Glutamatergic neuron (in vitro differentiated cells): ENCODE data around the gene METTL15. TPM values are rescaled to one million over a fixed set of nuclear protein-coding genes. Genes with fewer than 3 reads are reported as not detected.
"Not testable (repeated sequence)": the region's sequence is repeated elsewhere in the genome, so short reads cannot be mapped to it uniquely, and the experiment has no call there.

Experiments used
- DNase-seq: peaks from one replicate; pipeline ENCODE4 v3.0.0; 2022
- H3K27ac Mint-ChIP-seq: one replicate; pipeline ENCODE4 v1.8.0; 2020; ENCODE audit warnings: mild to moderate bottlenecking, mixed read lengths, inconsistent platforms; ENCODE audit not compliant: unreplicated experiment
- H3K27me3 Mint-ChIP-seq: one replicate; pipeline ENCODE4 v1.8.0; 2020; ENCODE audit warnings: mild to moderate bottlenecking, moderate library complexity, mixed read lengths, inconsistent platforms; ENCODE audit not compliant: unreplicated experiment
- H3K36me3 Mint-ChIP-seq: one replicate; pipeline ENCODE4 v1.8.0; 2020; ENCODE audit warnings: mild to moderate bottlenecking, mixed read lengths, inconsistent platforms; ENCODE audit not compliant: unreplicated experiment
- H3K4me1 Mint-ChIP-seq: one replicate; pipeline ENCODE4 v1.8.0; 2020; ENCODE audit warnings: mild to moderate bottlenecking, low read depth, mixed read lengths, inconsistent platforms; ENCODE audit not compliant: unreplicated experiment
- H3K4me3 Mint-ChIP-seq: one replicate; pipeline ENCODE4 v1.8.0; 2020; ENCODE audit warnings: mild to moderate bottlenecking, mixed read lengths, inconsistent platforms; ENCODE audit not compliant: unreplicated experiment
- H3K9me3 Mint-ChIP-seq: one replicate; pipeline ENCODE4 v1.8.0; 2020; ENCODE audit warnings: mild to moderate bottlenecking, moderate library complexity, mixed read lengths, inconsistent platforms; ENCODE audit not compliant: unreplicated experiment
- total RNA-seq: library from RNA; stranded (reverse); fragmentation: NEBNext Ultra II Directional; extraction: Animal tissue kit (Norgen Biotek cat#: 25700); gene quantifications from one replicate; pipeline ENCODE4 v1.2.1, GENCODE V29; 2021; ENCODE audit not compliant: unreplicated experiment
- TF ChIP-seq, protein P1 (sequence below): fragments of 200-600 bp; sonication (generic); IDR thresholded peaks from one replicate; pipeline ENCODE4 v1.5.0; 2021; ENCODE audit not compliant: partially characterized antibody, unreplicated experiment

METTL15 gene
- total RNA-seq, 1 donor from 2014 or later, result 8.2 TPM

DNA sequence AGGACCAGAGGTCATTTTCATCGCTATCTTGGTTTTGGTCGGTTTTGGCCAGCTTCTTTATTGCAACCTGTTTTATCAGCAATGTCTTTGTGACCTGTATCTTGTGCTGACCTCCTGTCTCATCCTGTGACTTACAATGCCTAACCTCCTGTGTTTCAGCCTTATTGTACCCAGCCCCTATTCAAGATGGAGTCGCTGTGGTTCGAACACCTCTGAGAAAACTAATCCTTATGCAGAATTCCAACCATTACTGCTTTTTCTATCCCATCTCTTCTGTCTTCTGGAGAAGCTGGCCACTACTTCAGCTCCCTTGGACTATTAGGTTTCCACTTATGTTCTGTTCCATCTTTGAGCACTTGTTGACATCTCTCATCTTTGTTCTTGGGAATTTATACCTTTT, 62.6 kb downstream of the METTL15 start:
- TF ChIP-seq, protein P1, sequence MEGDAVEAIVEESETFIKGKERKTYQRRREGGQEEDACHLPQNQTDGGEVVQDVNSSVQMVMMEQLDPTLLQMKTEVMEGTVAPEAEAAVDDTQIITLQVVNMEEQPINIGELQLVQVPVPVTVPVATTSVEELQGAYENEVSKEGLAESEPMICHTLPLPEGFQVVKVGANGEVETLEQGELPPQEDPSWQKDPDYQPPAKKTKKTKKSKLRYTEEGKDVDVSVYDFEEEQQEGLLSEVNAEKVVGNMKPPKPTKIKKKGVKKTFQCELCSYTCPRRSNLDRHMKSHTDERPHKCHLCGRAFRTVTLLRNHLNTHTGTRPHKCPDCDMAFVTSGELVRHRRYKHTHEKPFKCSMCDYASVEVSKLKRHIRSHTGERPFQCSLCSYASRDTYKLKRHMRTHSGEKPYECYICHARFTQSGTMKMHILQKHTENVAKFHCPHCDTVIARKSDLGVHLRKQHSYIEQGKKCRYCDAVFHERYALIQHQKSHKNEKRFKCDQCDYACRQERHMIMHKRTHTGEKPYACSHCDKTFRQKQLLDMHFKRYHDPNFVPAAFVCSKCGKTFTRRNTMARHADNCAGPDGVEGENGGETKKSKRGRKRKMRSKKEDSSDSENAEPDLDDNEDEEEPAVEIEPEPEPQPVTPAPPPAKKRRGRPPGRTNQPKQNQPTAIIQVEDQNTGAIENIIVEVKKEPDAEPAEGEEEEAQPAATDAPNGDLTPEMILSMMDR, result no peak
- H3K27ac Mint-ChIP-seq, result no peak overlapping the region
- DNase-seq, result no peak

DNA sequence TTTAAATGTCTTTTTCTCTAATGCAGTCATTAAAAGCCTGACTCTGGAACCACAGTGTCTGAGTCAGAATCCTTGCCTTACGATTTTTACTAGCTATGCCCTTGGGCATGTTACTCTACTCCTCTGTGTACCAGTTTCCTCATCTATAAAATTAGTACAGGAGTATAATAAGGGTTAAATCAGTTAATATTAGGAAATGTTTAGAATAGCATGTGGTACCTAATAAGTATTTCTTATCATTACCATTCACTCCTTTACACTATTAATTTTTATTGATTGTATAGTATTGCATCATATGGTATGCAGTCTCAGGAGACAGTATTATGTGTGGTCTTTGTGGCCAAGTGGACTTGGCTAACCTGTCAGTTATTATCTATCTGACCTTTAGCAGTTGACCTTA, 68.2 kb downstream of the METTL15 start:
- no peaks in the 10 kb centered on the region for H3K36me3 Mint-ChIP-seq
- no peak overlapping the region for H3K27ac Mint-ChIP-seq
- no peaks in the 10 kb centered on the region for H3K27me3 Mint-ChIP-seq
- peaks cover 2% of the 10 kb centered on the region for H3K9me3 Mint-ChIP-seq
- no peak for DNase-seq
- no peak overlapping the region for H3K4me3 Mint-ChIP-seq
- TF ChIP-seq, protein P1, result no peak
- H3K4me1 Mint-ChIP-seq, result no peaks in the 10 kb centered on the region

More for the DNA sequence above, 62.6 kb downstream of the METTL15 start:
- Mint-ChIP-seq H3K4me1 (peaks cover 3% of the 10 kb centered on the region), H3K36me3 (no peaks in the 10 kb centered on the region), H3K9me3 (peaks cover 2% of the 10 kb centered on the region), H3K27me3 (no peaks in the 10 kb centered on the region), H3K4me3 (no peak overlapping the region)

- H3K4me1 Mint-ChIP-seq, result no peaks in the 10 kb centered on the region
- no peaks in the 10 kb centered on the region for H3K36me3 Mint-ChIP-seq
- DNase-seq, result no peak
- no peak overlapping the region for H3K4me3 Mint-ChIP-seq
- H3K9me3 Mint-ChIP-seq, result no peaks in the 10 kb centered on the region
- no peak overlapping the region for H3K27ac Mint-ChIP-seq
- H3K27me3 Mint-ChIP-seq, result no peaks in the 10 kb centered on the region
- TF ChIP-seq, protein P1, result no peak
Measured at GRCh38 chr11:28195449-28195848, 87.3 kb downstream of the METTL15 start.

- TF ChIP-seq, protein P1, result no peak
- H3K27ac Mint-ChIP-seq, result no peak overlapping the region
- H3K27me3 Mint-ChIP-seq, result no peaks in the 10 kb centered on the region
- no peaks in the 10 kb centered on the region for H3K36me3 Mint-ChIP-seq
- no peak overlapping the region for H3K4me3 Mint-ChIP-seq
- no peaks in the 10 kb centered on the region for H3K9me3 Mint-ChIP-seq
- DNase-seq, result no peak
- H3K4me1 Mint-ChIP-seq, result no peaks in the 10 kb centered on the region
Measured at GRCh38 chr11:28209906-28210305, 101.7 kb downstream of the METTL15 start.

- H3K9me3 Mint-ChIP-seq, H3K4me3 Mint-ChIP-seq, DNase-seq, H3K27ac Mint-ChIP-seq, H3K4me1 Mint-ChIP-seq, H3K27me3 Mint-ChIP-seq: not testable (repeated sequence)
- peaks cover 12% of the 10 kb centered on the region for H3K36me3 Mint-ChIP-seq
Measured at GRCh38 chr11:28222063-28222462, 113.9 kb downstream of the METTL15 start.

DNA sequence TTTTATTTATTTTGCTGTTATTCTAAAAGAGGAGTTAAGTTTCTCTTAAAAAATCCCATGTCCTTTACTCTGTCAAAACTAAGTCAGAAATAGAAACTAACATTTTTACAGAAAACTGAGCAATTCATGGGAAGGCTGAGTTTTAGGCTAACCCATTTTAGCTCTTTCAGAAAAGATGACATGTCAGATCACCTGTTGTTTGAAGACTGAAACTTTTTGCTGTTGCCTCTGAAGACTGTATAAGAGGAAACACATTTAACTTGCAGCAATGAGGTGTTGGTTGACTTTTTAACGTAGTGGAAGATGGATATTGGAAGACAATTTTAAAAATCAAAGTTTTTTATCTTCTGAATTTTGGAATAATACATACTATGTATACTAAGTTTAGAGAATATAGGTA, 115.4 kb downstream of the METTL15 start:
- peaks cover 5% of the 10 kb centered on the region for H3K36me3 Mint-ChIP-seq
- no peak overlapping the region for H3K4me3 Mint-ChIP-seq
- peaks cover 5% of the 10 kb centered on the region for H3K9me3 Mint-ChIP-seq
- H3K27me3 Mint-ChIP-seq, result no peaks in the 10 kb centered on the region
- DNase-seq, result no peak
- H3K4me1 Mint-ChIP-seq, result no peaks in the 10 kb centered on the region
- H3K27ac Mint-ChIP-seq, result no peak overlapping the region
- TF ChIP-seq, protein P1, result no peak
